K562 (cell line): ENCODE measurements around the gene CSNK1G1. TPM values are rescaled to one million over a fixed set of nuclear protein-coding genes. Genes with fewer than 3 reads are reported as not detected.

Source experiments
- ATAC-seq: fragments of 200-7000 bp; cut with Tn5 transposase; 3 replicates; pipeline ENCODE4 v1.9.1; 2020; ENCODE audit warnings: moderate library complexity
- BruUV-seq: library from RNA; stranded (reverse); fragments of 400-500 nt; replicated peaks from 2 replicates; lab custom pipeline; 2021; lab: Mats Ljungman, UMichigan
- CTCF ChIA-PET: fragments of 300-600 bp; formaldehyde crosslinking; extraction: SDS; loops from one replicate; lab custom pipeline; 2021; ENCODE audit warnings: low intra/inter-chr PET ratio; lab: Yijun Ruan, JAX
- POLR2A ChIA-PET: fragments of 300-600, 350-650 bp; sonication (Branson Sonifier 250); formaldehyde crosslinking; extraction: SDS; loops from one replicate; lab custom pipeline; 2021; ENCODE audit warnings: antibody characterized with exemption, inconsistent platforms; lab: Yijun Ruan, JAX
- DNase-seq, 4 experiments: peaks; one replicate each; pipeline versions ENCODE4 v3.0.0 to v3.0.0-alpha.2; 2011 to 2018; ENCODE audit warnings: low spot score in 3 of 4, mixed read lengths in 3 of 4; ENCODE audit errors: extremely low read depth in 1 of 4
- FAIRE-seq: peaks from 2 replicates; lab custom pipeline; 2011; peaks lifted over from hg19 to GRCh38; lab: Jason Lieb, UNC
- H2AFZ ChIP-seq: 2 replicates; pipeline ENCODE4 v1.6.0; 2011; ENCODE audit warnings: low read depth, low read length, control low read depth, inconsistent platforms
- H3K27ac ChIP-seq: fragments of 200-600 bp; 3 replicates; pipeline ENCODE4 v1.8.0; 2011; ENCODE audit warnings: low read depth, mild to moderate bottlenecking, control low read depth, inconsistent platforms, low read length, moderate library complexity, mixed read lengths; ENCODE audit errors: extremely low read depth
- H3K27me3 ChIP-seq, 2 experiments: fragments of 300-600 bp in 1 of 2; 2 replicates in 1 of 2; 3 replicates in 1 of 2; pipeline versions ENCODE4 v1.6.0 to v1.8.0; 2011; ENCODE audit warnings: inconsistent platforms in 2 of 2, low read length in 2 of 2, mild to moderate bottlenecking in 1 of 2, mixed read lengths in 1 of 2, moderate library complexity in 1 of 2; ENCODE audit not compliant: control insufficient read depth in 2 of 2, insufficient read depth in 2 of 2
- H3K36me3 ChIP-seq: fragments of 300-600 bp; 3 replicates; pipeline ENCODE4 v1.8.0; 2011; ENCODE audit warnings: mild to moderate bottlenecking, low read length, inconsistent platforms; ENCODE audit not compliant: control insufficient read depth, insufficient read depth
- H3K4me1 ChIP-seq, 2 experiments: fragments of 200-600 bp in 1 of 2; replicated peaks in 1 of 2; 2 replicates in 1 of 2; 3 replicates in 1 of 2; pipeline versions ENCODE4 v1.5.1 to v1.8.0; 2011; ENCODE audit warnings: inconsistent platforms in 2 of 2, low read length in 2 of 2, mild to moderate bottlenecking in 1 of 2, mixed read lengths in 1 of 2, moderate library complexity in 1 of 2; ENCODE audit not compliant: control insufficient read depth in 2 of 2, insufficient read depth in 2 of 2
- H3K4me2 ChIP-seq: 2 replicates; pipeline ENCODE4 v1.6.1; 2011; ENCODE audit warnings: low read length, control low read depth, inconsistent platforms, mixed read lengths; ENCODE audit not compliant: insufficient read depth
- H3K4me3 ChIP-seq: fragments of 200-600 bp; sonication (generic), shearing (Covaris generic); 2 replicates; pipeline ENCODE4 v1.5.1; 2016; ENCODE audit warnings: control low read depth, inconsistent platforms
- H3K79me2 ChIP-seq: fragments of 200-600 bp; 3 replicates; pipeline ENCODE4 v1.8.0; 2011; ENCODE audit warnings: low read length, inconsistent platforms; ENCODE audit not compliant: control insufficient read depth, insufficient read depth
- H3K9ac ChIP-seq, 2 experiments: 2 replicates each; pipeline versions ENCODE4 v1.6.0 to v1.6.1; 2011; ENCODE audit warnings: low read depth in 2 of 2, low read length in 2 of 2, control low read depth in 1 of 2, inconsistent platforms in 1 of 2, mild to moderate bottlenecking in 1 of 2, mixed read lengths in 1 of 2; ENCODE audit not compliant: insufficient read depth in 1 of 2
- H3K9me1 ChIP-seq: one replicate; pipeline ENCODE4 v1.6.0; 2011; ENCODE audit warnings: inconsistent platforms, mild to moderate bottlenecking, low read length, moderate library complexity; ENCODE audit not compliant: control insufficient read depth, insufficient read depth
- H3K9me3 ChIP-seq: replicated peaks from 2 replicates; pipeline ENCODE4 v1.5.1; 2011; ENCODE audit warnings: low read depth, low read length, inconsistent platforms; ENCODE audit not compliant: control insufficient read depth, insufficient read depth
- H4K20me1 ChIP-seq: replicated peaks from 2 replicates; pipeline ENCODE4 v1.6.1; 2011; ENCODE audit warnings: low read length, inconsistent platforms, mixed read lengths; ENCODE audit not compliant: control insufficient read depth, insufficient read depth
- CAMTA2 ChIP-seq: fragments of 250-450 bp; sonication (Bioruptor Pico); conservative IDR thresholded peaks from 2 replicates; pipeline ENCODE4 v1.5.1; 2022
- CC2D1A ChIP-seq: fragments of 450-650 bp; IDR thresholded peaks from 2 replicates; pipeline ENCODE4 v1.6.1; 2017; ENCODE audit warnings: mild to moderate bottlenecking
- CREB1 ChIP-seq, 2 experiments: sonication (generic) in 1 of 2; formaldehyde crosslinking in 1 of 2; IDR thresholded peaks; 2 replicates each; pipeline versions ENCODE4 v1.6.1 to v1.8.0; 2012 to 2022; ENCODE audit warnings: inconsistent platforms in 1 of 2, mild to moderate bottlenecking in 1 of 2, missing genetic modification reagents in 1 of 2, moderate library complexity in 1 of 2
- EHMT2 ChIP-seq: fragments of 450-650 bp; IDR thresholded peaks from 2 replicates; pipeline ENCODE4 v1.6.1; 2018; ENCODE audit warnings: antibody characterized with exemption
- ELF2 ChIP-seq: fragments of 250-450 bp; sonication (Bioruptor Pico); IDR thresholded peaks from 2 replicates; pipeline ENCODE4 v1.5.0; 2021; ENCODE audit warnings: mild to moderate bottlenecking
- JUNB ChIP-seq: fragments of 450-650 bp; formaldehyde crosslinking; conservative IDR thresholded peaks from 2 replicates; pipeline ENCODE4 v1.4.0; 2020; ENCODE audit warnings: mild to moderate bottlenecking
- KDM4B ChIP-seq, 2 experiments: fragments of 450-650 bp in 1 of 2; sonication (generic) in 1 of 2; IDR thresholded peaks; 2 replicates each; pipeline ENCODE4 v1.6.1; 2016 to 2017; ENCODE audit warnings: borderline replicate concordance in 2 of 2, antibody characterized with exemption in 1 of 2, low read depth in 1 of 2, mild to moderate bottlenecking in 1 of 2
- MAZ ChIP-seq, 2 experiments: fragments of 450-650 bp in 1 of 2; sonication (generic) in 1 of 2; formaldehyde crosslinking; IDR thresholded peaks in 1 of 2; conservative IDR thresholded peaks in 1 of 2; 2 replicates each; pipeline versions ENCODE4 v1.4.0 to v1.5.0; 2020; ENCODE audit warnings: mild to moderate bottlenecking in 1 of 2, missing genetic modification reagents in 1 of 2
- PTTG1 ChIP-seq: fragments of 450-650 bp; IDR thresholded peaks from 2 replicates; pipeline ENCODE4 v1.6.1; 2016; ENCODE audit warnings: low read depth, mild to moderate bottlenecking, missing genetic modification characterization, missing compliant biosample characterization
- RBBP5 ChIP-seq: fragments of 200-600 bp; sonication (generic); IDR thresholded peaks from 2 replicates; pipeline ENCODE4 v1.6.1; 2012; ENCODE audit warnings: borderline replicate concordance, mild to moderate bottlenecking, low read length, control low read depth, inconsistent platforms; ENCODE audit not compliant: insufficient read depth, poor library complexity, severe bottlenecking
- RBM25 ChIP-seq: fragments of 200-400 bp; formaldehyde crosslinking; IDR thresholded peaks from 2 replicates; pipeline ENCODE4 v1.6.1; 2018; ENCODE audit warnings: low read length, low read depth, moderate library complexity; ENCODE audit not compliant: severe bottlenecking
- RHOXF2B ChIP-seq: fragments of 250-450 bp; sonication (Bioruptor Pico); conservative IDR thresholded peaks from 2 replicates; pipeline ENCODE4 v1.5.1; 2021
- ZBTB17 ChIP-seq: fragments of 450-650 bp; formaldehyde crosslinking; IDR thresholded peaks from 2 replicates; pipeline ENCODE4 v1.4.0; 2020; ENCODE audit warnings: mild to moderate bottlenecking
- ZNF197 ChIP-seq: fragments of 200-800 bp; sonication (Bioruptor generic); IDR thresholded peaks from 2 replicates; pipeline ENCODE4 v1.6.1; 2016; ENCODE audit warnings: low read depth, missing genetic modification characterization, missing compliant biosample characterization
- ZNF431 ChIP-seq: sonication (generic); formaldehyde crosslinking; IDR thresholded peaks from 2 replicates; pipeline ENCODE4 v1.8.0; 2022; ENCODE audit warnings: mild to moderate bottlenecking, missing genetic modification reagents
- ZNF589 ChIP-seq: fragments of 200-800 bp; sonication (Bioruptor generic); IDR thresholded peaks from 2 replicates; pipeline ENCODE4 v1.6.1; 2016; ENCODE audit warnings: low read depth, missing genetic modification characterization, missing compliant biosample characterization
- ZNF707 ChIP-seq: fragments of 250-450 bp; sonication (Bioruptor Pico); conservative IDR thresholded peaks from 2 replicates; pipeline ENCODE4 v1.8.0; 2022; ENCODE audit warnings: inconsistent platforms, mild to moderate bottlenecking, moderate library complexity
- ZNF778 ChIP-seq: fragments of 450-650 bp; formaldehyde crosslinking; IDR thresholded peaks from 2 replicates; pipeline ENCODE4 v1.4.0; 2020; ENCODE audit warnings: mild to moderate bottlenecking, moderate library complexity
- ZNF830 ChIP-seq: fragments of 250-450 bp; sonication (Bioruptor Pico); IDR thresholded peaks from 2 replicates; pipeline ENCODE4 v1.5.0; 2021; ENCODE audit warnings: mild to moderate bottlenecking
- in situ Hi-C: fragments of 300-500 bp; cut with MboI; formaldehyde crosslinking; loops from 4 replicates; pipeline ENCODE4 v1.15.0; 2018; ENCODE audit warnings: inconsistent platforms, mixed read lengths
- intact Hi-C: fragments of 100-400 bp; cut with micrococcal nuclease; formaldehyde crosslinking; loops from 2 replicates; pipeline ENCODE4 v1.14.2; 2022
- polyA plus RNA-seq, 8 experiments: library from polyadenylated mRNA; depleted of rRNA in 4 of 8; stranded (reverse) in 5 of 8; unstranded in 3 of 8; fragments of >200 nt; fragmentation: Nextera tagmentation in 2 of 8; fragmentation: Illumina TruSeq in 1 of 8; extraction: Ambion mirVana in 2 of 8; extraction: Trizol in 1 of 8; gene quantifications; 2 replicates each; pipeline versions ENCODE4 v1.2.1 to v1.2.3, GENCODE V29; 2011 to 2014; ENCODE audit warnings: inconsistent platforms in 1 of 8, missing spikeins in 1 of 8
- total RNA-seq, 7 experiments: library from RNA; depleted of rRNA in 6 of 7; stranded (reverse); fragments of >200 nt in 6 of 7; fragmentation: Illumina TruSeq in 2 of 7; extraction: Trizol in 2 of 7; gene quantifications; 2 replicates each; pipeline versions ENCODE4 v1.2.1 to v1.2.3, GENCODE V29; 2011 to 2021; ENCODE audit warnings: low replicate concordance in 1 of 7
- TF ChIP-seq, protein P1 (sequence below): fragments of 250-450 bp; sonication (Bioruptor Pico); IDR thresholded peaks from 2 replicates; pipeline ENCODE4 v1.5.0; 2020; ENCODE audit warnings: mild to moderate bottlenecking, borderline replicate concordance
- TF ChIP-seq, protein P2 (sequence below), 2 experiments: fragments of 450-650 bp in 1 of 2; sonication (generic) in 1 of 2; formaldehyde crosslinking; conservative IDR thresholded peaks; 2 replicates each; pipeline versions ENCODE4 v1.4.0 to v1.8.1; 2020 to 2022; ENCODE audit warnings: mild to moderate bottlenecking in 1 of 2, missing genetic modification reagents in 1 of 2

Gene CSNK1G1
- total and polyA plus RNA-seq, 9 of the 15 experiments (the other 6 are each of a cell fraction or from before 2014, with no cell fraction given) = 4.5 to 18.5 (median 9.5) TPM

DNA sequence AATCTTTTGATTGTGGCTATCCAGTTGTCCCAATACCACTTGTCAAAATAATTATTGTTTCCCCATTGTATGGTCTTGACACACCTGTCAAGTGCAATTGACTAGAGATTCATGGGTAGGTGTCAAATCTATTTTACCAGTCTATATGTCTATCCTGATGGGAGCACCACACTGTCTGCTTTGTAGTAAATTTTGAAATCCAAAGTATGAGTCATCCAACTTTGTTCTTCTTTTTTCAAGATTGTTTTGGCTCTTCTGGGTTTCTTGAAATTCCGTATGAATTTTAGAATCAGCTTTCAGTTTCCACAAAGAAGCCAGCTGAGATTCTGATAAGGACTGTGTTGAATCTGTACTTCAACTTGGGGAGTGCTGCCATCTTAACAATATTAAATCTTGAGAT is 71.9 kb downstream of the CSNK1G1 start (continued):
- no peak for TF ChIP-seq ZNF589 (CRISPR knock-in tag)

DNA sequence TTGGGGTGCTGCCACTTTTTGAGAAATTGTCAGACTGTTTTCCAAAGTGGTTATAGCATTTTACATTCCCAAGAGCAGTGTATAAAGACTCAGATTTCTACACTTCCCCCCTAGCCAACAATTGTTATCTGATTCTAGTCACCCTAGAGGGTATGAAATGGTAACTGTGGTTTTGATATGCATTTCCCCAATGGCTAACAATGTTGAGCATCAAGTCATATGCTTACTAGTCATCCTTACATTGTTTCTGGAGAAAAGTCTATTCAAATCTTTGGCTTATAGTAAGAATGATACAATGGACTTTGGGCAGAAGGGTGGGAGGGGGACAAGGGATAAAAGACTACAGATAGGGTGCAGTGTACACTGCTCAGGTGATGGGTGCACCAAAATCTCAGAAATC is 73.3 kb downstream of the CSNK1G1 start:
- intact Hi-C loops = no loop called here
- TF ChIP-seq PTTG1 (tag) (no peak), CAMTA2 (CRISPR knock-in tag) (no peak), ZBTB17 (no peak), CREB1 (IDR thresholded peaks at IDR 0.05) (no peak), CREB1 (CRISPR knock-in tag; IDR thresholded peaks at IDR 0.05) (no peak), EHMT2 (no peak), ELF2 (CRISPR knock-in tag) (no peak), MAZ (CRISPR knock-in tag; conservative IDR thresholded peaks at IDR 0.05 in 1 of 2, IDR thresholded peaks at IDR 0.05 in 1 of 2) (no peak), RHOXF2B (no peak), KDM4B (IDR thresholded peaks at IDR 0.05; ENCODE audit: borderline replicate concordance in 2 of 2, low read depth in 1 of 2) (no peak), ZNF197 (CRISPR knock-in tag) (no peak), RBM25 (no peak), ZNF431 (no peak), ZNF830 (CRISPR knock-in tag) (no peak), ZNF778 (no peak), CC2D1A (no peak), RBBP5 (no peak), ZNF707 (CRISPR knock-in tag) (no peak), JUNB (CRISPR knock-in tag) (no peak)
- TF ChIP-seq, protein P1, sequence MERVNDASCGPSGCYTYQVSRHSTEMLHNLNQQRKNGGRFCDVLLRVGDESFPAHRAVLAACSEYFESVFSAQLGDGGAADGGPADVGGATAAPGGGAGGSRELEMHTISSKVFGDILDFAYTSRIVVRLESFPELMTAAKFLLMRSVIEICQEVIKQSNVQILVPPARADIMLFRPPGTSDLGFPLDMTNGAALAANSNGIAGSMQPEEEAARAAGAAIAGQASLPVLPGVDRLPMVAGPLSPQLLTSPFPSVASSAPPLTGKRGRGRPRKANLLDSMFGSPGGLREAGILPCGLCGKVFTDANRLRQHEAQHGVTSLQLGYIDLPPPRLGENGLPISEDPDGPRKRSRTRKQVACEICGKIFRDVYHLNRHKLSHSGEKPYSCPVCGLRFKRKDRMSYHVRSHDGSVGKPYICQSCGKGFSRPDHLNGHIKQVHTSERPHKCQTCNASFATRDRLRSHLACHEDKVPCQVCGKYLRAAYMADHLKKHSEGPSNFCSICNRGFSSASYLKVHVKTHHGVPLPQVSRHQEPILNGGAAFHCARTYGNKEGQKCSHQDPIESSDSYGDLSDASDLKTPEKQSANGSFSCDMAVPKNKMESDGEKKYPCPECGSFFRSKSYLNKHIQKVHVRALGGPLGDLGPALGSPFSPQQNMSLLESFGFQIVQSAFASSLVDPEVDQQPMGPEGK (CRISPR knock-in tag) = no peak
- TF ChIP-seq, protein P2, sequence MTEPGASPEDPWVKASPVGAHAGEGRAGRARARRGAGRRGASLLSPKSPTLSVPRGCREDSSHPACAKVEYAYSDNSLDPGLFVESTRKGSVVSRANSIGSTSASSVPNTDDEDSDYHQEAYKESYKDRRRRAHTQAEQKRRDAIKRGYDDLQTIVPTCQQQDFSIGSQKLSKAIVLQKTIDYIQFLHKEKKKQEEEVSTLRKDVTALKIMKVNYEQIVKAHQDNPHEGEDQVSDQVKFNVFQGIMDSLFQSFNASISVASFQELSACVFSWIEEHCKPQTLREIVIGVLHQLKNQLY (CRISPR knock-in tag; conservative IDR thresholded peaks at IDR 0.05) = no peak
- TF ChIP-seq, all 486 proteins: peak for 0
- ChIA-PET POLR2A (no interaction called here), CTCF (no interaction called here)
- no peak overlapping the region for H3K9ac ChIP-seq
- H3K4me3 ChIP-seq = no peak overlapping the region
- H3K27me3 ChIP-seq = no peaks in the 10 kb centered on the region
- no peaks in the 10 kb centered on the region for H3K9me1 ChIP-seq
- no peak for ATAC-seq
- peaks cover 0 to 3% of the 10 kb centered on the region in 2 experiments; a peak in 2 of 5 replicates for H3K4me1 ChIP-seq
- H4K20me1 ChIP-seq = no peaks in the 10 kb centered on the region
- H3K36me3 ChIP-seq = peaks cover 4% of the 10 kb centered on the region; the same call in 1 of the 3 replicates
- peaks cover 26% of the 10 kb centered on the region for H3K79me2 ChIP-seq
- no peak overlapping the region for H3K4me2 ChIP-seq
- in situ Hi-C loops = no loop called here
- no peaks in the 10 kb centered on the region for H3K9me3 ChIP-seq
- DNase-seq = no peak
- BruUV-seq = no TSS peak
- H3K27ac ChIP-seq = no peak overlapping the region
- no peak overlapping the region for H2AFZ ChIP-seq
- FAIRE-seq = no peak
